GM10266 (cell line): Measurements from ENCODE around the gene ZNF740.
"Not testable (repeated sequence)": the region's sequence is repeated elsewhere in the genome, so short reads cannot be mapped to it uniquely, and the experiment has no call there.

ENCODE experiments used
- DNase-seq: peaks from one replicate; pipeline ENCODE4 v3.0.0; 2012; ENCODE audit errors: extremely low spot score
- CTCF ChIP-seq: IDR thresholded peaks from 2 replicates; pipeline ENCODE4 v1.5.1; 2012; ENCODE audit warnings: mild to moderate bottlenecking, low read depth; ENCODE audit not compliant: control insufficient read depth, insufficient read depth; ENCODE audit errors: missing control alignments

ZNF740 gene

GRCh38 chr12:53174881-53175491 is 5.5 kb upstream of the ZNF740 start:
- TF ChIP-seq CTCF, result peak; percentile 23
- no peak for DNase-seq

- no peak for TF ChIP-seq CTCF
- DNase-seq, result no peak
These were observed 3.8 kb upstream of the ZNF740 start for GRCh38 chr12:53176750-53177149.

GRCh38 chr12:53177447-53177846 is 3.1 kb upstream of the ZNF740 start:
- DNase-seq, result not testable (repeated sequence)

- DNase-seq, result not testable (repeated sequence)
These were observed 1.7 kb upstream of the ZNF740 start for GRCh38 chr12:53178803-53179202.

- peak; percentile 52 for DNase-seq
- TF ChIP-seq CTCF, result no peak
These were observed 769 bp upstream of the ZNF740 start for GRCh38 chr12:53179687-53180219.

- no peak for TF ChIP-seq CTCF
- peak; percentile 92 for DNase-seq
These were observed 566 bp downstream of the ZNF740 start for GRCh38 chr12:53180931-53181645.

GRCh38 chr12:53181935-53182334 is 1.4 kb downstream of the ZNF740 start:
- DNase-seq, result no peak
- TF ChIP-seq CTCF, result no peak

GRCh38 chr12:53182903-53183302 is 2.4 kb downstream of the ZNF740 start:
- TF ChIP-seq CTCF, result no peak
- DNase-seq, result no peak
